SK-N-MC (cell line): ENCODE results near the gene CMSS1.

ENCODE experiments used
- EZH2 ChIP-seq: fragments of 200-600 bp; sonication (generic); IDR thresholded peaks from one replicate; pipeline ENCODE4 v1.6.1; 2017; ENCODE audit warnings: antibody characterized with exemption
- FOXP2 ChIP-seq: optimal IDR thresholded peaks from 2 replicates; pipeline ENCODE3; 2011; ENCODE audit warnings: mild to moderate bottlenecking, moderate library complexity; ENCODE audit not compliant: insufficient read depth; ENCODE audit errors: extremely low read length, control extremely low read depth
- POLR2AphosphoS5 ChIP-seq: IDR thresholded peaks from 2 replicates; pipeline ENCODE4 v1.6.1; 2012; ENCODE audit warnings: mild to moderate bottlenecking, low read depth, low read length, borderline replicate concordance

DNA sequence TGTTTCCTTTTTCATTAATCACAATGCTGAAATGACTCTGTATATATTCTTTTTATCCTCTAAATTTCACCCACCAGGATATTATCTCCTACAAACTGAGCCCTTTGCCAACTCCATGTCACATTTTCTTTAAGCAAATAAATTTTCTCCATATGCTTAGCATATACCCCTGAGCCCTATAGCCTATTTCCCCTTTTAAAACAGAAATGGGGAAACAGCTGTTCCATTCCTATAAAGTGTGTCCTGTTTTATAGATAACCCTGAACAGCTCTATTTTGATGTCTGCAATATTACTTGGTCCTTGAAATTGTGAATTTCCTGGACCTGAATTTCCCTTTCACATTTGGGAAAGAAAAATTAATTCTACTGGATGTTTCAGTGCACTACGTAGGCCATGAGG, 312.3 kb downstream of the CMSS1 start:
- TF ChIP-seq EZH2: no peak
- TF ChIP-seq POLR2AphosphoS5: no peak
- no peak for TF ChIP-seq FOXP2
